HG03066 (cell line): ENCODE measurements around the gene KLHL11.

Experiments
- ATAC-seq: cut with Tn5 transposase; IDR thresholded peaks from one replicate; pipeline ENCODE4 v1.9.1; 2021; ENCODE audit warnings: low read depth; ENCODE audit not compliant: unreplicated experiment

KLHL11 gene

DNA sequence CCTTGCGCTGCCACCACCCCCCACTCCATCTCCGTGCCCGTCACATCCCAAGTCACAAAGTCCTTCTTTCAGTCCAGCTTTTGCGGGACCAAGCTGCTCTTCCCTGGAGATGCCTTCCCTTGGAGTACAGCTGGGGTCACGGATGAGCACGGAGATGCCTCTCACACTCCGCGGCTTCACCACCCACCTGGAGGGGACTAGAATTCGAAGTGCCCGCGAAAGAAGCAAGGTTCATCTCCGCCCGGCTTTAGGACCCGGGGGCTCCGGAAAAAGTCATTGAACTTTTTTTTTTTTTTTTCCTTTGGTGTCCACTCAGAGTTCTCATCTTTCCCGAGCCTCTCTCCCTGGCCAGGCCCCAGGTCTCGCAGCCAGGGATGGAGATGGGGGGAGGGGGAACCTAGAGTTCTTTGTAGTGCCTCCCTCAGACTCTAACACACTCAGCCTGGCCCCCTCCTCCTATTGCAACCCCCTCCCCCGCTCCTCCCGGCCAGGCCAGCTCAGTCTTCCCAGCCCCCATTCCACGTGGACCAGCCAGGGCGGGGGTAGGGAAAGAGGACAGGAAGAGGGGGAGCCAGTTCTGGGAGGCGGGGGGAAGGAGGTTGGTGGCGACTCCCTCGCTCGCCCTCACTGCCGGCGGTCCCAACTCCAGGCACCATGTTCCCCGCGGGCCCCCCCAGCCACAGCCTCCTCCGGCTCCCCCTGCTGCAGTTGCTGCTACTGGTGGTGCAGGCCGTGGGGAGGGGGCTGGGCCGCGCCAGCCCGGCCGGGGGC lies 52.7 kb downstream of the KLHL11 start, which contains the start of gene FKBP10:
TSS of gene FKBP10 (plus strand) at position 624 of the 771 bp plus-strand sequence. CDS start at position 655, 31 bp downstream.
- no peak for ATAC-seq

DNA sequence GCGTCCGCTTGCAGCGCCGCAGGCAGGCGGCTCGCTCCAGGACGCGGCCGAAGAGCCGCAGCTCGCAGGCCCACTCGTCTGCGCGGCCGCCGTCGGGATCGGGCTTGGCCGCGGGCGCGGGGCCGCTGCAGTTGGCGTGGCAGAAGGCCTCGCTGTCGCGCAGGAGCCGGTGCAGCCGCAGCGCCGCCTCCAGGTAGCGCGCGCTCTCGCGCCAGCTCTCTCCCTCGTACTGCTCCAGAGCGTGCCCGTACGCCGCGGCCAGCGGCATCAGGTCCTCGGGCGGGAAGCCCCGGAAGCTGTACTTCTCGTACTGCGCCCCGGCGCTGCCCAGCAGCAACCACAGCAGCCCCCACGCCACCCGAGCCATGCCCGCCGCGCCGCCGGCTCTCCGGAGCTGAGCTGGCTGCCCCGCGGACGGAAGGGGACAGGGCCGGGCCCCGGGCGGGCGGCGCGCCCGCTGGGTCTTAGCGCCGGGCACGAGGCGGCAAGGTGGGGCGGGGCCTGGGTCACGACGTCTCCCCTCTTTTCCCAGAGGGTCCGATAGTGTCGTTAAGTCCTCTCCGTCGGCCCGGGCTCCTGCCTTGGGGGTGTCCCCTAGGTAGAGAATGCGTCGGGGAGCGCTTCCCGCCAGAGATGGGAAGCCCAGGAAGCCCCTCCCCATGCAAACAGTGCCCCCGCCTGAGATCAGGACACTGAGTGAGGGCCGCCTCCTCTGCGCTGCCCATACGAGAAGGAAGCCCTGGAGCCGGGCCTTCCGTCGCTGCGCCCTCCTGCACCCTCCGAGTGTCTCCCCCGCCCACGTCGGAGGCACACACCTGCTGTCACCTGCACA lies 53.5 kb downstream of the KLHL11 start, which contains the start of gene P3H4:
TSS of gene P3H4 (minus strand) at position 401 of the 832 bp plus-strand sequence. CDS start at position 367, 34 bp downstream.
- ATAC-seq = no peak

DNA sequence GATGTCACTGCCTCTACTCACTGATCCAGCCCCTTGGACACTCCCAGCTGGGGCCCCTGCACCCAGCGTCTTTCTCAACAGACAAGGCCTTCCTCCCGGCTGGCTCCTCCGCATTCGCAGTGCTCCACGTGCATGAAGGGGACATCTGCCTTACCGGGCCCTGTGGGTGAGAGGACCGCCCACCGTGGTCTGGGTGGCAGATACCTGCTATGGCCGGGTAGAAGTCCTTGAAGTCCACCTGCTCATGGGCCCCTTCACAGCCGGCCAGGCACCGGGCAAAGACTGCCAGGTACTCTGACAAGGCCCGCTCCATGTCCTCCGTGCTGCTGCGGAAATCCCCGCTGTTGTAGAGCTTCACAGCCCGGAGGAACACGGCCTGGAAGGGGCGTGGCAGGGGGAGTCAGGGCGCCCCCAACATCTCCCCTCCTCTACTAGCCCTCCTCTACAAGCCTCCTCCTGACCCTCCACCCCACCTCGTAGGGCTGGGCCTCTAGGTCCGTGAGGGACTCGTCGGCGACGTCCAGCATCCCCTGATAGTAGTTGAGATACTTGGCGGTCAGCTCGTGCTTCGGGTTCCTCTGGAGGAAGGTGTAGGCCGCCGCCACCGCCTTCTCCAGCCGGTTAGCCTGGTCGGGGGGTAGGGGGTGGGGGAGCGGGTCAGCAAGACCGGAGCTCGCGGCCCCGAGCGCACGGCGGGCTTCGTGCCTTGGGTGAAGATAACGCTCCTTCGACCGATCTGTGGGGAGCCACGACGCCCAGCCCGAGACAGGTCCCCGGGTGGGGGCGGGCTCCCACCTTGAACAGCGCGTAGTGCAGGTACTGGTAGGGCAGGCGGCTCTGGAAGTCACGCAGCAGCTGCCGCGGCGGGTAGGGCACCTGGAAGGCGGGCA lies 54.3 kb downstream of the KLHL11 start:
- no peak for ATAC-seq

DNA sequence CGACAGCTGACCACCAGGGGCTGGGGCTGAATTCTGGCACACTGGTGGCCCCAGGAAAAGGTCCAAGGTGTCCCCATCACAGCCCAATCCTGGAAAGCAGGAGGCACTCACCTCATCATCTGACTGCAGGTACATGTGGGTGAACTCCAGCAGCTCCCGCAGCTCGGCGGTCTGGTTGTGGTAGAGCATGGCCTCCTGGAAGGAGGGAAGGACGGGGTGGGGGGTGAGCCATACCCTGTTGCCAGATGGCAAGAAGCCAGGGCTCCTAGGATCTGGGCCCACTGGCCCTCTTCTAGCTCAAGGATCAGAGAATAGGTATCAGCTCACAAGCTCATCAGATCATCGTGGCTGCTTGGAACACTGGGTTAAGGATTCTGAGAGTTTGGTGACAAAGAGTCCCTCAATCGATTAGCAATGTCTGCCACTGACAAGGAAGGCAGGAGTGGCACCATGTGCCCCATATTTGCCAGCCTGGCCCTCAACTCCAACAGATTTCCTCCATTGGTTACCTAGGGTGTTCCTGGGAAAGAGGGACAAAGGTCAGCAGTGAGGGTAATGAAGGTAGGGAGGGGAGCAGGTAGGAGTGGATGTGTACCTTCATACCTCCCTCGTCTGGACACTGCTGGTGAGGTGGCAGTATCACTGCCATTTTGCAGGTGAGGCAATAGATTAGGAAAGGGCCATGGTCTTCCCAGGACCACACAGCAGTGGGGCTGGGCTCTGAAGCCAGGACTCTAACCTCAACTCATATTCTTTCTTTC lies 58.4 kb downstream of the KLHL11 start:
- no peak for ATAC-seq
